WTC11 (cell line): Measurements from ENCODE around the gene CA11.
A peak's percentile ranks its signal among the peaks of the same experiment; 100 is the strongest.

ENCODE experiments used
- ARID4B ChIP-seq: sonication (generic); formaldehyde crosslinking; IDR thresholded peaks from 2 replicates; pipeline ENCODE4 v1.8.0; 2023; ENCODE audit warnings: missing genetic modification reagents, mild to moderate bottlenecking, borderline replicate concordance
- ATF1 ChIP-seq: sonication (generic); formaldehyde crosslinking; IDR thresholded peaks from 2 replicates; pipeline ENCODE4 v1.8.1; 2023; ENCODE audit warnings: mild to moderate bottlenecking, moderate library complexity, missing genetic modification reagents
- ATF3 ChIP-seq: sonication (generic); formaldehyde crosslinking; conservative IDR thresholded peaks from 2 replicates; pipeline ENCODE4 v1.8.1; 2022; ENCODE audit warnings: mild to moderate bottlenecking, missing genetic modification reagents
- CREM ChIP-seq: sonication (generic); formaldehyde crosslinking; IDR thresholded peaks from 2 replicates; pipeline ENCODE4 v1.8.1; 2022; ENCODE audit warnings: mild to moderate bottlenecking, missing genetic modification reagents, moderate library complexity
- CTCF ChIP-seq: fragments of 200-600 bp; IDR thresholded peaks from 2 replicates; pipeline ENCODE4 v1.8.0; 2022; ENCODE audit warnings: antibody characterized with exemption
- MXD4 ChIP-seq: fragments of 250-450 bp; sonication (Bioruptor Pico); IDR thresholded peaks from 2 replicates; pipeline ENCODE4 v1.8.0; 2021; ENCODE audit warnings: mild to moderate bottlenecking, moderate library complexity, borderline replicate concordance
- PRDM15 ChIP-seq: sonication (generic); formaldehyde crosslinking; IDR thresholded peaks from 2 replicates; pipeline ENCODE4 v1.8.0; 2022; ENCODE audit warnings: missing genetic modification reagents
- SP1 ChIP-seq: sonication (generic); formaldehyde crosslinking; conservative IDR thresholded peaks from 2 replicates; pipeline ENCODE4 v1.8.1; 2022; ENCODE audit warnings: missing genetic modification reagents
- TCF7 ChIP-seq: sonication (generic); formaldehyde crosslinking; IDR thresholded peaks from 2 replicates; pipeline ENCODE4 v1.8.0; 2022; ENCODE audit warnings: mild to moderate bottlenecking, low read depth, missing genetic modification reagents, moderate library complexity
- TEAD4 ChIP-seq: sonication (generic); formaldehyde crosslinking; IDR thresholded peaks from 2 replicates; pipeline ENCODE4 v1.8.0; 2022; ENCODE audit warnings: mild to moderate bottlenecking, missing genetic modification reagents
- USF1 ChIP-seq: sonication (generic); formaldehyde crosslinking; IDR thresholded peaks from 2 replicates; pipeline ENCODE4 v1.8.0; 2022; ENCODE audit warnings: mild to moderate bottlenecking, missing genetic modification reagents
- USF2 ChIP-seq: sonication (generic); formaldehyde crosslinking; IDR thresholded peaks from 2 replicates; pipeline ENCODE4 v1.8.1; 2023; ENCODE audit warnings: mild to moderate bottlenecking, missing genetic modification reagents, moderate library complexity
- ZNF263 ChIP-seq: sonication (generic); formaldehyde crosslinking; IDR thresholded peaks from 2 replicates; pipeline ENCODE4 v1.8.1; 2022; ENCODE audit warnings: low read depth, mild to moderate bottlenecking, moderate library complexity, missing genetic modification reagents

GRCh38 chr19:48674921-48675824, 29.2 kb upstream of the CA11 start:
- no peak for TF ChIP-seq ATF3 (CRISPR knock-in tag)
- peak; percentile 81 for TF ChIP-seq CTCF
- TF ChIP-seq CREM (CRISPR knock-in tag), result no peak
- no peak for TF ChIP-seq USF2
- no peak for TF ChIP-seq USF1 (CRISPR knock-in tag)
- no peak for TF ChIP-seq ZNF263 (CRISPR knock-in tag)
- TF ChIP-seq SP1, result 0 out of 2 replicates have a peak, but pooled peaks have one; percentile 58
- no peak for TF ChIP-seq TCF7
- TF ChIP-seq TEAD4 (CRISPR knock-in tag), result peak; percentile 53; the same call in 1 of the 2 replicates
- TF ChIP-seq MXD4 (CRISPR knock-in tag), result no peak
- no peak for TF ChIP-seq PRDM15
- TF ChIP-seq ARID4B, result no peak
- TF ChIP-seq ATF1 (CRISPR knock-in tag), result no peak
